Activated naive CD4-positive, alpha-beta T cell treated with anti-CD3 and anti-CD28 coated beads, Interleukin-2, amount 50 U/mL, for 72 hours (primary cell): Measurements from ENCODE around the gene MTFMT. TPM values are rescaled to one million over a fixed set of nuclear protein-coding genes. Genes with fewer than 3 reads are reported as not detected.
"Not testable (repeated sequence)": the region's sequence is repeated elsewhere in the genome, so short reads cannot be mapped to it uniquely, and the experiment has no call there.

ENCODE experiments used
- ATAC-seq, 2 donors: fragments of 150-1000 bp; cut with Tn5 transposase; 2 replicates each; pipeline ENCODE4 v1.10.0; 2021; ENCODE audit warnings: mild to moderate bottlenecking in 2 of 2, moderate library complexity in 2 of 2
- DNase-seq, 2 donors: peaks; one replicate each; pipeline ENCODE4 v3.0.0; 2021 to 2022; ENCODE audit warnings: low spot score in 2 of 2
- H3K27ac Mint-ChIP-seq, 2 donors: one replicate each; pipeline ENCODE4 v1.8.0; 2022; ENCODE audit warnings: mild to moderate bottlenecking in 2 of 2, mixed read lengths in 2 of 2
- H3K36me3 Mint-ChIP-seq, 2 donors: one replicate each; pipeline ENCODE4 v1.8.0; 2022; ENCODE audit warnings: mixed read lengths in 2 of 2
- H3K9me3 Mint-ChIP-seq, 2 donors: one replicate each; pipeline ENCODE4 v1.8.0; 2022; ENCODE audit warnings: mixed read lengths in 2 of 2
- total RNA-seq, 2 donors: library from RNA; stranded (reverse); gene quantifications; one replicate each; pipeline ENCODE4 v1.2.3, GENCODE V29; 2022

MTFMT gene
- total RNA-seq: 10 to 100 TPM; 15.7 to 17.3 TPM

- Mint-ChIP-seq H3K9me3 (no peaks in the 10 kb centered on the region), H3K36me3 (peaks cover 7 to 12% of the 10 kb centered on the region in 2 donors), H3K27ac (peak within 1 kb of the TSS; percentile 76 to 94)
- DNase-seq (peak; percentile 86 to 96), ATAC-seq (peak; percentile 92 to 95)
Observed at GRCh38 chr15:65028921-65029735, at the start of gene MTFMT. Gene MTFMT (minus strand): TSS chr15:65029639. CDS start chr15:65029613, 26 bp downstream.

GRCh38 chr15:65077981-65078352 lies 48.5 kb upstream of the MTFMT start:
- H3K27ac Mint-ChIP-seq: no peak overlapping the region
- H3K9me3 Mint-ChIP-seq: no peaks in the 10 kb centered on the region
- H3K36me3 Mint-ChIP-seq: no peaks in the 10 kb centered on the region
- peak in 1 of 2 donors; percentile 60 for DNase-seq
- peak; percentile 66 to 82 for ATAC-seq

GRCh38 chr15:65077291-65077980 lies 48.0 kb upstream of the MTFMT start:
- DNase-seq: no peak
- ATAC-seq: no peak
- no peaks in the 10 kb centered on the region for H3K36me3 Mint-ChIP-seq
- H3K9me3 Mint-ChIP-seq: no peaks in the 10 kb centered on the region
- H3K27ac Mint-ChIP-seq: no peak overlapping the region

GRCh38 chr15:65076486-65077290 lies 47.2 kb upstream of the MTFMT start, which contains the start of gene KBTBD13:
Gene KBTBD13 (plus strand): TSS chr15:65076746. CDS start chr15:65076816, 70 bp downstream.
- Mint-ChIP-seq H3K9me3 (no peaks in the 10 kb centered on the region), H3K36me3 (no peaks in the 10 kb centered on the region), H3K27ac (no peak within 1 kb of the TSS)
- DNase-seq (no peak), ATAC-seq (no peak)

DNA sequence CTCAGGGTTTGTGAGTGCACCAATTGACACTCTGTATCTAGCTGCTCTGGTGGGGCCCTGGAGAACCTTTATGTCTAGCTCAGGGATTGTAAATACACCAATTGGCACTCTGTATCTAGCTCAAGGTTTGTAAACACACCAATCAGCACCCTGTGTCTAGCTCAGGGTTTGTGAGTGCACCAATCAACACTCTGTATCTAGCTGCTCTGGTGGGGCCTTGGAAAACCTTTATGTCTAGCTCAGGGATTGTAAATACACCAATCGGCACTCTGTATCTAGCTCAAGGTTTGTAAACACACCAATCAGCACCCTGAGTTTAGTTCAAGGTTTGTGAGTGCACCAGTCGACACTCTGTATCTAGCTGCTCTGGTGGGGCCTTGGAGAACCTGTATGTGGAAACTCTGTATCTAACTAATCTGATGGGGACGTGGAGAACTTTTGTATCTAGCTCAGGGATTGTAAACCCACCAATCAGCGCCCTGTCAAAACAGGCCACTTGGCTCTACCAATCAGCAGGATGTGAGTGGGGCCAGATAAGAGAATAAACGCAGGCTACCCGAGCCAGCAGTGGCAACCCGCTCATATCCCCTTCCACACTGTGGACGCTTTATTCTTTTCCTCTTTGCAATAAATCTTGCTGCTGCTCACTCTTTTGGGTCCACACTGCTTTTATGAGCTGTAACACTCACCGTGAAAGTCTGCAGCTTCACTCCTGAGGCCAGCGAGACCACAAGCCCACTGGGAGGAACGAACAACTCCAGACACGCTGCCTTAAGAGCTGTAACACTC lies 46.4 kb upstream of the MTFMT start:
- not testable (repeated sequence) for H3K36me3 Mint-ChIP-seq, DNase-seq, H3K9me3 Mint-ChIP-seq, ATAC-seq, H3K27ac Mint-ChIP-seq

DNA sequence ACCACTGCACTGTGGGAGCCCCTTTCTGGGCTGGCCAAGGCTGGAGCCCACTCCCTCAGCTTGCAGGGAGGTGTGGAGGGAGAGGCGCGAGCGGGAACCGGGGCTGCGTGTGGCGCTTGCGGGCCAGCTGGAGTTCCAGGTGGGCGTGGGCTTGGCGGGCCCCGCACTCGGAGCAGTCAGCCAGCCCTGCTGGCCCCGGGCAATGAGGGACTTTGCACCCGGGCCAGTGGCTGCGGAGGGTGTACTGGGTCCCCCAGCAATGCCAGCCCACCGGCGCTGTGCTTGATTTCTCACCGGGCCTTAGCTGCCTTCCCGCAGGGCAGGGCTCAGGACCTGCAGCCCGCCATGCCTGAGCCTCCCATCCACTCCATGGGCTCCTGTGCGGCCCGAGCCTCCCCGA lies 45.5 kb upstream of the MTFMT start:
- not testable (repeated sequence) for H3K27ac Mint-ChIP-seq, H3K36me3 Mint-ChIP-seq, ATAC-seq, H3K9me3 Mint-ChIP-seq, DNase-seq

GRCh38 chr15:65072617-65073016 lies 43.2 kb upstream of the MTFMT start:
- ATAC-seq (no peak), DNase-seq (no peak)
- Mint-ChIP-seq H3K27ac (no peak overlapping the region), H3K36me3 (peaks cover 0 to 5% of the 10 kb centered on the region in 2 donors), H3K9me3 (no peaks in the 10 kb centered on the region)

- ATAC-seq (no peak), DNase-seq (no peak)
- H3K27ac Mint-ChIP-seq: no peak overlapping the region
- no peaks in the 10 kb centered on the region for H3K9me3 Mint-ChIP-seq
- H3K36me3 Mint-ChIP-seq: peaks cover 0 to 5% of the 10 kb centered on the region in 2 donors
Observed at GRCh38 chr15:65072027-65072426, 42.6 kb upstream of the MTFMT start.

GRCh38 chr15:65071381-65071811 lies 42.0 kb upstream of the MTFMT start:
- Mint-ChIP-seq H3K9me3 (no peaks in the 10 kb centered on the region), H3K27ac (no peak overlapping the region), H3K36me3 (peaks cover 0 to 5% of the 10 kb centered on the region in 2 donors)
- ATAC-seq: no peak
- no peak for DNase-seq

GRCh38 chr15:65069779-65070546 lies 40.5 kb upstream of the MTFMT start:
- ATAC-seq: no peak
- Mint-ChIP-seq H3K9me3 (no peaks in the 10 kb centered on the region), H3K27ac (no peak overlapping the region), H3K36me3 (peaks cover 0 to 5% of the 10 kb centered on the region in 2 donors)
- DNase-seq: no peak

GRCh38 chr15:65069179-65069578 lies 39.7 kb upstream of the MTFMT start:
- Mint-ChIP-seq H3K36me3 (peaks cover 0 to 5% of the 10 kb centered on the region in 2 donors), H3K27ac (no peak overlapping the region), H3K9me3 (no peaks in the 10 kb centered on the region)
- DNase-seq (no peak), ATAC-seq (no peak)

GRCh38 chr15:65068403-65068788 lies 39.0 kb upstream of the MTFMT start:
- Mint-ChIP-seq H3K9me3 (no peaks in the 10 kb centered on the region), H3K36me3 (peaks cover 0 to 5% of the 10 kb centered on the region in 2 donors), H3K27ac (no peak overlapping the region)
- no peak for ATAC-seq
- DNase-seq: no peak

DNA sequence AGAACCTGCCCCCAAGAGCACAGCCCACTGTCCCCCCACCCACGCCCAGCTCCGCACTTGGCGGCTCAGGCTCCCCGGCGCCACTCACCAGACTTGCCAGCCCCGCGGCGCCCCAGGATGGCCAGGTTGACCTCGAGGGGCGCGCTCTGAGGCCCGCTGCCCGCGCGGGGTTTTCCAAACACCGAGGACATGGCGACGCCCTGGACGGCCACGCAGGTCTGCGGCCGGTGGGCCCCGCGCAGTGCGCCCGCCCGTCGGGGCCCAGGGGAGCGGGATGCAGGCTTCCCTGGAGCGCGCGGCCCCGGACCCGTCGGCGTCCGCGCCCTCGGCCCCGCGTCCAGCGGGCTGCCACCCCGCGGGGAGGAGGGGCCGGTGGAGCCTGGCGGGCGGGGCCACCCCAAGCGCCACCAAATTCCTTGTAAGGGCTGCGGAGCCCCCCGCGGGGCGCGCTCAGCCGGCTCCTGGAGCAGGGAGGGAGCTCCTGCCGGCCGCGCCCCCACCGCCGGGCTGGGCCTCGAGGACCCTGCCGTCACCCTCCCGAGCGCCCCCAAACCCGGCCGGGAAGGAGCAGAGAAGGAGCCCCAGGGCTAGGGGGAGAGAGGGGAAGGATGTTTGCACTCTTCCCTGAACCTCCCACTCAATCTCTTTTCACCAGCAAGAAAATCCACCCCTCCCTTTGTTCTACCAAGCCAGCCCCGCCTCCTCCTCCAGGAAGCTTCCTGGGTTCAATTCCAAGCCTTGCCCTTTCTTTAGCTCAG lies 38.4 kb upstream of the MTFMT start, which contains the start of gene RASL12:
RASL12 (minus strand) TSS at position 347 of the 758 bp plus-strand sequence; CDS start at position 191, 156 bp downstream.
- Mint-ChIP-seq H3K27ac (no peak within 1 kb of the TSS), H3K36me3 (peaks cover 0 to 5% of the 10 kb centered on the region in 2 donors), H3K9me3 (no peaks in the 10 kb centered on the region)
- ATAC-seq: peak in 1 of 2 donors; percentile 13
- DNase-seq: no peak

- peaks cover 0 to 5% of the 10 kb centered on the region in 2 donors for H3K36me3 Mint-ChIP-seq
- no peak overlapping the region for H3K27ac Mint-ChIP-seq
- DNase-seq (no peak), ATAC-seq (no peak)
- H3K9me3 Mint-ChIP-seq: no peaks in the 10 kb centered on the region
Observed at GRCh38 chr15:65067317-65067644, 37.8 kb upstream of the MTFMT start.
